Tongue (tissue), 2 donors: Measurements from ENCODE around the gene MACROD1. TPM values are rescaled to one million over a fixed set of nuclear protein-coding genes. Genes with fewer than 3 reads are reported as not detected.
"Not testable (repeated sequence)": the region's sequence is repeated elsewhere in the genome, so short reads cannot be mapped to it uniquely, and the experiment has no call there.

ENCODE experiments used
- DNase-seq: peaks from one replicate; pipeline ENCODE4 v3.0.0-alpha.2; 2015
- total RNA-seq: library from RNA; depleted of rRNA; stranded (reverse); fragments of >200 nt; gene quantifications from one replicate; pipeline ENCODE4 v1.2.3, GENCODE V29; 2014

The MACROD1 gene
- total RNA-seq, 1 donor from 2014 or later = 58.8 TPM

DNA sequence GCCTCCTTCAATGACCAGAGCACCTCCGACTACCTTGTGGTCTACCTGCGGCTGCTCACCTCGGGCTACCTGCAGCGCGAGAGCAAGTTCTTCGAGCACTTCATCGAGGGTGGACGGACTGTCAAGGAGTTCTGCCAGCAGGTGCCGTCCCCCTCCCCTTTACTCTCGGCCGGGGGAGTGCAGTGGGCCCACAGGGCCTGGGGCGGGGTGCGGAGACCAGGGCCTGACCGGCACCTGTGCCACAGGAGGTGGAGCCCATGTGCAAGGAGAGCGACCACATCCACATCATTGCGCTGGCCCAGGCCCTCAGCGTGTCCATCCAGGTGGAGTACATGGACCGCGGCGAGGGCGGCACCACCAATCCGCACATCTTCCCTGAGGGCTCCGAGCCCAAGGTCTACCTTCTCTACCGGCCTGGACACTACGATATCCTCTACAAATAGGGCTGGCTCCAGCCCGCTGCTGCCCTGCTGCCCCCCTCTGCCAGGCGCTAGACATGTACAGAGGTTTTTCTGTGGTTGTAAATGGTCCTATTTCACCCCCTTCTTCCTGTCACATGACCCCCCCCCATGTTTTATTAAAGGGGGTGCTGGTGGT is 168.7 kb downstream of the MACROD1 start:
- no peak for DNase-seq

GRCh38 chr11:63996512-63996911 is 169.4 kb downstream of the MACROD1 start:
- DNase-seq = no peak

DNA sequence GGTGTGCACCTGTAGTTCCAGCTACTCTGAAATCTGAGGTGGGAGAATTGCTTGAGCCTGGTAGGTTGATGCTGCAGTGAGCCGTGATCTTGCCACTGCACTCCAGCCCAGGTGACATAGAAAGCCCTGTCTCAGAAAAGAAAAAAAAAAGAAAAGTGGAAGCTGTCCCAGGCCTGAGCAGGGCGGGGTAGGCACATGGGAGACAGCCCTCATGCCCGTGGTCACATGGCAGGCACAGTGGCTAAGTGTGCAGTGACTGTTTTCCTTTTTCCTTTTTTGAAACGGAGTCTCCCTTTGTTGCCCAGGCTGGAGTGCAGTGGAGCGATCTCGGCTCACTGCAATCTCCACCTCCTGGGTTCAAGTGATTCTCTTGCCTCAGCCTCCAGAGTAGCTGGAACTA is 171.9 kb downstream of the MACROD1 start:
- no peak for DNase-seq

DNA sequence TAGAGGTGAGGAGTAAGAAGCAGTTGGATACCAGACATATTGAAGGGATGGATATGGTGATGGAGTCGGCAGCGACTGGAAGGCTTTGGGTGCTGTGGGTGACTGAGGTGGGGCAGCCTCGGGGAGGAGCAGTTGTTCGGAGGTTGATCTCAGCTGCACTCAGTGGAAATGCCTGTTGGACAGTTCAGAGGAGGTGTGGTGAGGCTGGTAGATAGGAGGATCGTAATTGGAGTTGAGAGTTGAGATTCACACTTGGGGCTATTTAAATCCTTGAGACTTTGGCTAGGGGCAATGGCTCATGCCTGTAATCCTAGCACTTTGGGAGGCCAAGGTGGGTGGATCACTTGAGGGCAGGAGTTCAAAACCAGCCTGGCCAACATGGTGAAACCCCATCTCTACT is 172.8 kb downstream of the MACROD1 start:
- DNase-seq = no peak

- no peak for DNase-seq
Observed at GRCh38 chr11:63991558-63991957, 174.4 kb downstream of the MACROD1 start.

DNA sequence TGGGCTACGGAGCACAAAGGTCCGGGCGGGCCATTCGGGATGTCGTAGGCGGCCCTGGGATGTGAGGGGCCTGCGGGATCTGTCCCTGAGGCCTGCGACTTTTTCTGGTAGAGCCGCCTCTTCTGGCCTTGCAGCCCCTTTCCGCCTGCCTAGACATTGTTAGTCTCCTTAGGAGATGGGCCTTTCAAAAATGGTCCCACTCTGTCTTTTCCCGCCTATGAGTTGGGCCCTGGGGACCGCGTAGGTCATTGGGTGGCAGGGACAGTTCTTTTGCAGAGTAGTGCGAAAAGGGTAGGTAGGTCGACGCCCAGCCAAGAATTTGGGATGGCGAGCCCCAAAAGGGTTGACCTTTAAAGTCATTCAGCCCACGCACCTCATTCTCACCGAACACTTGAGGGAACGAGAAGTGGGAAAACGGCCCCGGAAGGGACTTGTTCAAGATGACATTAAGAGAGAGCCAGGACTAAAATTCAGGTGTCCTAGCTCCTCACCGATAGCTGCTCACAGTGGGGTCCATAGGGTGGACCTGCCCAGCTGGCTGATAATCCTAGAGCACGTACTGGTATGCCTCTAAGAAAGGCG is 178.9 kb downstream of the MACROD1 start:
- DNase-seq = no peak

GRCh38 chr11:63986156-63986931 is 179.6 kb downstream of the MACROD1 start, which contains the start of gene OTUB1:
OTUB1 (plus strand) TSS chr11:63986438; CDS start chr11:63986457, 19 bp downstream.
- peak; percentile 96 for DNase-seq

DNA sequence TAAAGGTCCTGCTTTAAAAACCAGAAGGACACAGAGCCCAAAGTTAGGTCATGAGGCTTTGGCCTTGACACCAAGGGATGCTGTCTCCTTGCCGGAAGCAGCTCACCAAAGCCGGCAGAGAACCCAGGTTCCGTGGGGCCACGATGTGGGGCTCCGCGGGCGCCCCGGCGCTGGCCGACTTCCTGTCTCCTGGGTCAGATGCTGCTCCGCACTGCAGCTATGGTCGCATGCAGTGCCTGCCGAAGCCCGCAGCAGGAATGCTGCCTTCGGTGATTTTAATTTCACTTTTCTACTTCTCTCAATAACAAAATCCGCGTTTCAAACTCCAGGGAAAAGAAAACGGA is 180.1 kb downstream of the MACROD1 start:
- DNase-seq = no peak

GRCh38 chr11:63979426-63979825 is 186.5 kb downstream of the MACROD1 start:
- no peak for DNase-seq

DNA sequence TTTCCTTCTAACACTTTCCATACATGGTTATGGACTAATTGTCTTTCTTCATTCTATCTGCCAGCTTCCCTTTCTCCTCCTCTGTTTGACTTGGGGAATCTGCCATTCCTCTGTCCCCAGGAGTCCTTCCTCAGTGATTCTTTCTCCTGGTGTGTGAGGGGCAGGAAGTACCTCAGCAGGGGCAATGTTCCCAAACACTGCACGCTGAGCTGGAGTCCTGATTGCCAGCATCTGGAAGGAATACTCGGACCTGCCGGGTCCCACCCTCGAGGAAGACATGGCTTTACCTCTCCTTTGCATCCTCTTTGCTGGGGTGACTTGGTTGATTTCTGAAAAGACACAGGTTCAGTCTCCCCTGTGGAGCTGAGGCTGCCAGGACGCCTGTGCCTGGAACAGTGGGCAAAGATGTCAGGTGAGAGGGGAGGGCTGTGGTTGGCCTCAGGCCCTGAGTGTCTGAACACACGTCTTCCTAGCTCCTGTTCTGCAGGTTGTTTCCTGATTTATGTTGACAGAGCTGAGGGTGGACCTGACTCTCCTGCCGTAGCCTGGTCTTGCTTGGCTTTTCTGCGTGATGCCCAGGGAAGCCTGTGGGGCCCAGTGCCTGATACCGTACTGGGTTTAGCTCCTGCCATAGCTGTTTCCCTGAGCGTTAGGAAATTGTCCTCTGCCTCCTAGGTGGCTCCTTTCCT is 187.2 kb downstream of the MACROD1 start:
- DNase-seq = no peak

DNA sequence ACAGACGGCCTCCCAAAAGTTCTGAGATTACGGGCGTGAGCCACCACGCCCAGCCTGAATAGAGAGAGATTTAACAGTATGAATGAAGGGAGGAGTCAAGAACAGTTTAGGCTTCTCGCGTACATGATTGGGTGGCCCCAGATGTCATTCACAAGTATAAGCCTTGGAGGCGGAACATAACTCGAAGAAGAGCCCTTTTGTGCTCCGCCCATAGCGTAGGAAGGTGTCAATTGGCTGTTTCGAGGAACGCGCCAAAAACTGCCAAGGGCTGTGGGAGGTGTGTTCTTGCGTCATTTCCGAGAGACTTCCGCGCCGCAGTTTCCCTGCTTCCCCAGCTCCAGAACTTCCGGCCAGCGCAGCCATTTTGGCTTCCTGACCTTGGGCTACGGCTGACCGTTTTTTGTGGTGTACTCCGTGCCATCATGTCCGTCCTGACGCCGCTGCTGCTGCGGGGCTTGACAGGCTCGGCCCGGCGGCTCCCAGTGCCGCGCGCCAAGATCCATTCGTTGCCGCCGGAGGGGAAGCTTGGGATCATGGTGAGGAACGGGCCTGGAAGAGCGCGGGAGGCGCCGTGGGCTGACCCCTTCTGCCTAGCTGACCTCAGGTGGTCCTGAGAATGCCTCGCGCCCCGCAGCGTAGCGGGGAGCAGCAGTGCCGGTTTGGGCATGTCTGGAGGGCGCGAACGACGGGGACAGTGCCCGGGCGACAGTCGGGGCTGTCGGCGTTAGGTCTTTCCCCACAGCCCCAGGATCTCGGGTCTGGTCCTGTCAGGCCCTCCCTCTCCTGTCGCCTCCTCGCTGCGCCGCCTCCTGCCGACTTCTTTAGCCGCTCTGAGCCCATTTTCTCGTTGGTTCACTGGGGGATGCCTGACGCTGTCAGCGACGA is 191.4 kb downstream of the MACROD1 start, which contains the start of gene COX8A:
COX8A (plus strand) TSS at position 362 of the 885 bp plus-strand sequence; CDS start at position 423, 61 bp downstream.
- peak; percentile 100 for DNase-seq

- DNase-seq = not testable (repeated sequence)
Observed at GRCh38 chr11:63973912-63974258, 192.0 kb downstream of the MACROD1 start.

- DNase-seq = no peak
Observed at GRCh38 chr11:63970902-63971301, 195.0 kb downstream of the MACROD1 start.

DNA sequence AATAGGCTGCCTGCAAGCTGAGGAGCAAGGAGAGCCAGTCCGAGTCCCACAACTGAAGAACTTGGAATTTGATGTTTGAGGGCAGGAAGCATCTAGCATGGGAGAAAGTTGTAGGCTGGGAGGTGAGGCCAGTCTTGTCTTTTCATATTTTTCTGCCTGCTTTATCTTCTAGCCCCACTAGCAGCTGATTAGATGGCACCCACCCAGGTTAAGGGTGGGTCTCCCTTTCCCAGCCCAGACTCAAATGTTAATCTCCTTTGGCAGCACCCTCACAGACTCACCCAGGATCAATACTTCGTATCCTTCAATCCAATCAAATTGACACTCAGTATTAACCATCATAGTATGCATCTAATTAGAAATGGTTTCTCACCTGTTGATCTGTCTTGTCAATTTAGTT is 196.5 kb downstream of the MACROD1 start:
- no peak for DNase-seq

DNA sequence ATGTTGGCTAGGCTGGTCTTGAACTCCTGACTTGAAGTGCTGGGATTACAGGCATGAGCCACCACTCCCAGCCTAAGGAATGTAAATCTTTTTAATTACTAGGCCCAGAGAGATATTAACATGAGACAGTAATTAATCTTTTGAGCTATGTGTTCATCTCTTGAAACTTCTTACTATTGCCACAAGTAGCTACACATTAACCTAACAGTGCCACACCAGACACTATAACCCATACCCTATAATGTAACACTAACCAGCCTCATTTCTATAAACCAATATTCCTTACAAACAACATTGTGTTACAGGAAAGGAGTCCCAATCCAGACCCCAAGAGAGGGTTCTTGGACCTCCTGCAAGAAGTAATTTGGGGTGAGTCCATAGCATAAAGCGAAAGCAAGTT is 199.5 kb downstream of the MACROD1 start:
- DNase-seq = no peak

- not testable (repeated sequence) for DNase-seq
Observed at GRCh38 chr11:63963895-63964294, 202.0 kb downstream of the MACROD1 start.

DNA sequence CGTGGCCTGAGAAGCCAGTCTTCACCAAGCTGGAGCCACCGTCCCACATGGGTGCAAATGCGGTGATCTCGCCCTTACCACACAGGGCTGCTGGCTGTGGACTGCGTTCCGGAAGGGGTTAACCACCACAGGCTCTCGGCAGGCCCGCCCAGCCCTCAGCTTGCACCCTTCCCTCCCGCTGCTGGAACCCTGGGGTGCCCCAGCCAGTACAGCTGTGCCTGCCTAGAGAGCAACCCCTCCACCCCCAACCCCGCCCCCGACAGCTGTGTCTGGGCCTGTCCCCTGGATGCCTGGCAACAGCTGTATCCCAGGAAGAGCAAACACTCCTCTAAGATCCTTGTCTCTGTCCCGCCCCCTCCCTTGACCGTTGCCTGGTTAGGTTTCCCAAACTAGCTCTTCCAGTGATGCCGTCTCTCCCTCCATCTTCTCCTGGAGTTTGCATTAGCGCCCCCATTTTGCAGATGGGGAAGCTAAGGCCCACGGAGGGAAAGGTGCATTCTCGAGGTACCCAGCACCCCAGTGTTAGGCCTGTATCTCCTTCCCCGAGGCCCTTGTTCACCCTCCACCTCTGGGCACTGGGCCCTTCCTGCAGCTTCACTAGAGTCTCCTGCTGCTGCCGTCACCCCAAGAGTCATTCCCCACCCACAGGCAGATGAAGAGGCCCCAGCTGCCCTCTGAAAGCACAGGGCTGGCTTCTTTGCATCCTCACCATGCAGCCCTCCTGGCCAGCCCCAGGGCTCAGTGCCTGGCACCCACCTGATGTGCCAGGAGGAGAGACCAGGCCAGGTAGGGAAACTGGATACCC is 204.1 kb downstream of the MACROD1 start:
- DNase-seq = peak; percentile 96

- no peak for DNase-seq
Observed at GRCh38 chr11:63958008-63958407, 207.9 kb downstream of the MACROD1 start.

DNA sequence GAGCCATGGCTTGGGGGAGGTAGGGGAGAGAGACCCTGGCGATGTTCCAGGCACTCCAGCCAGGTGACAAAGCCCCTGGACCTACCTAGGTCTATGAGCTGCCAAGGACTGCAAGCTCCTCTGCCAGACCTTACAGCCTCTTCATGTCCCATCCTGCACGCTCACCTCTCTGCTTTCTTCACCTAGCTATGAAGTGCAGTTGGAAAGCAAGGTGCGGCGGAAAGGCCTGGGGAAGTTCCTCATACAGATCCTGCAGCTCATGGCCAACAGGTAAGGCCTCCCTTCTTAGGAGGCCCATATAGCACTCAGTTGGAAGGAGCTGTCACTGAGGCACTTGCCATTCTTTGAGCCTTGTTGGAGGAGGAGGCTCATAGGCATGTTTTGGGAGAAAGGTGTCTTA is 213.3 kb downstream of the MACROD1 start:
- DNase-seq = no peak

- DNase-seq = no peak
Observed at GRCh38 chr11:63951779-63952536, 214.0 kb downstream of the MACROD1 start.
